ENCODE measurements around the gene GRIA1.

- TF ChIP-seq POLR2AphosphoS5 (IDR thresholded peaks at IDR 0.05) (no peak), POLR2A (IDR thresholded peaks at IDR 0.05) (no peak), CTCF (IDR thresholded peaks at IDR 0.05) (no peak)
These were observed 303.9 kb downstream of the GRIA1 start for GRCh38 chr5:153794327-153794726.

All from breast epithelium (tissue), 3 donors.